Measurements from ENCODE around the gene CCDC74B.
"Not testable (repeated sequence)": the region's sequence is repeated elsewhere in the genome, so short reads cannot be mapped to it uniquely, and the experiment has no call there.

CCDC74B gene

DNA sequence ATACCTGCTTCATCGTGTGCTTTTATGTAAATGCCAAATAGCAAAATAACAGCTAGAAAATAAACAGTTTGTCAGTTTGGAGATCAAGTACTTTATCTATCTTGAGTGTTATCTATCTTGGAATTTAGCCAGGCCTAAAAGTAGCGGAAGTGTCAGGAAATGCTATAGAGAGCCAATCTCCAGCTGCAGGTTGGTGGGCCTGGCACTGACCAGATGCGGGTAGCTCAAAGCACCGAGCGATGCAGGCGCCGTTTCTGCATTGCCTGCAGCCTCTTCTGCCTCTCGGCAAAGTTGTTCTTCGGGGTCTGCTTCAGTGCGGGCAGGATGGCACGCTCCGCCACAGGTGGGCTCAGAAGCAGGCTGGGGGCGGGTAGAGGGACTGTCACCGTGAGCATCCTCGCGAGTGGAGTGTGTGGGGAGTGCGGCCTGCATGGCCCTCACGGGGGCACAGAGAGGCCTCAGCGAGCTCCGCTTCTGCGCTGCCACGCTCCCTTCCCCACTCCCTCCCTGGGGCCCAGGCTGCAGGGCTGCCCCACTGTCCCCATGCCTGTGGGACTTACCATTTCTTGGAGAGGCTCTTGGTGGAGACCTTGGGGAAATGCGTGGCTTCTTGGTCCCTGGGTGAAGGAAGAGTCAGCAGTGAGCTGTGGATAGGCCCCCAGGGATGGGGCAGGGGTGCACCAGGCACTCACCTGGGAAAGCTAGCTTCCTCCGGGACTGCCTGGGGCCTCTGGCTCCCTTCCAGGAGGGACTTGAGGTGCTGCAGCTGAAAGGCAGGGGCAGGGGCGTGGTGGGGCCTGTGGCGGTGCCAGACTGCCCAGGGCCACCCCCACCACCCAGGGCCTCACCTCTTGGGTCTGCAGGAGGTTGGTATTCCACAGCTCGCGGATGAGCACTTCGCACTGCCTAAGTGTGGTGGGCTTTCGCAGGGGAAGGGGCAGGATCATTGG, 5.3 kb downstream of the CCDC74B start:
- not testable (repeated sequence) for H3K4me3 ChIP-seq (ENCODE audit: low read length)

DNA sequence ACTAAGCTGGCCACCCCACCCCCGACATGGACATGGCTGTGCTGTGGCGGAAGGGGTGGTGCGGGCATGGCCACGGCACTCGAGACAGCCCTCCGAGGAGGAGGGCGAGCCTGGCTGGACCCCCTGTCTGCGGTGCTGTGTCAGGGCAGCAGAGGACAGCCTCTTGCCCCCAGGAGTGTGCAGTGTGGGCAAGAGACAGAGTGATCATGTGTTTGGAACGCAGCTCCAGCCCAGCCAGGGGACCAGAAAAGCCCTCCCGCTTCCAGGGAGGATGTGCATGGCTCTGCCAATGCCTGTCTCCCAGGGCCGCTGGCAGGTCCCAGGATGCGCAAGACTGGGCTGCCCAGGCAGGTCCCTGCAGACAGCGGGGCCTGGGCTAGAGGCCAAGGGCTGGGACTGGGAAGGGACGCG, 6.1 kb downstream of the CCDC74B start:
- not testable (repeated sequence) for H3K4me3 ChIP-seq (ENCODE audit: low read length)

DNA sequence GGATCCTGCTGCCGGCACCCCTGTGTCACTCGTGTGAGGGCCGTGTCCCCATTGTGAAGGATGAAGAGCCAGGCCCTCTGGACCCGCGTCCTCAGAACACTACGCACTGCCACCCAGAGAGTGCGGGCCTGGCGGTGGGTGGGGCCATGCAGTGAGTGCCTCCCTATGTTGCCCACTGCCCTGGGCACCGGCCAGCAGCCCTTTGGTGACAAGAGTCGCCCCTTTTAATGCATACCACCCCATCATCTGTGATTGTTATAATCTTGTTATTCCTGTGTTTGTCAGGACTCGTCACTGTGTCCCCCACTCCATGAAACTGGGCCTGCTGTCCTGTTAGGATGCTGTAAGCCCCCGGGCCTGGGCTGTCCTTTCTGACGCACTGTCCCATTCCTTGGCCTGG, 6.6 kb downstream of the CCDC74B start:
- H3K4me3 ChIP-seq (ENCODE audit: low read length) = not testable (repeated sequence)

DNA sequence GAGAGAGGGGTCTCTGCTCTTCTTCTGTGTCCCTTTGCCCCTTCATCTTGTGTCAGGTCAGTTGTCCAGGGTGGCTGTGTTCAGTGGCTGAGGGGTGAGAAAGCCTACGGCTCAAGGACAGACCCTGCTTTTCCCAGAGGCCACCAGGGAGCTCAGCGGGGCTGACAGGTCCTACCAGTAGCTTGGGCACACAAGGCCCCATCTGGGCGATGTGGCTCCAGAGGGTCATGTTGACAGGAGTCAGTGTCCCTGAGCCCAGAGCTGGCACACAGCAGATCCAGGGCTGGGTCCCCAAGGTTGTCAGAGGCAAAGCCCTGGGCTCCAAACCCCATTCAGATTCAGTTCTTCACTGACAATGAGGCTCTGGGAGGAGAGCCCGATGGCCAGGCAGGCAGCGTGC, 7.8 kb downstream of the CCDC74B start:
- H3K4me3 ChIP-seq (ENCODE audit: low read length) = not testable (repeated sequence)

DNA sequence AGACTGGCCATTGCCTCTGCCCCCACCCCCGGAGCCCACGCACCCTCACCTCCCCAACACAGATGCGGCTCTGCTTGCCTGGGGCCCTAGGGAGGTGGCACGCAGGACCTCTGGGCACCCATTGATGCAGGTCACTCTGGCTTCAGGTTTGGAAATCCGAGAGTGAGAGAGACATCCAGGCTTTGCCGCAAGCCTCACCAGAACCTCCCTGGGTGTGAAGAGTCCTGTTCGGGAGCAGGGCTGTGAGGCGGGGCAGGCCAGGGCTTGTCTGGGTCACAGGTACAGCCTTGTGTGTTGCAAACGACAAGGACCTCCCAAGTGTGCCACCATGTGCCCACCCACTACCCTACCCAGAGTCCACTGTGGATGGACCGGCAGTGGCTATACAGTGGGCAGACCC, 8.4 kb downstream of the CCDC74B start:
- not testable (repeated sequence) for H3K4me3 ChIP-seq (ENCODE audit: low read length)

DNA sequence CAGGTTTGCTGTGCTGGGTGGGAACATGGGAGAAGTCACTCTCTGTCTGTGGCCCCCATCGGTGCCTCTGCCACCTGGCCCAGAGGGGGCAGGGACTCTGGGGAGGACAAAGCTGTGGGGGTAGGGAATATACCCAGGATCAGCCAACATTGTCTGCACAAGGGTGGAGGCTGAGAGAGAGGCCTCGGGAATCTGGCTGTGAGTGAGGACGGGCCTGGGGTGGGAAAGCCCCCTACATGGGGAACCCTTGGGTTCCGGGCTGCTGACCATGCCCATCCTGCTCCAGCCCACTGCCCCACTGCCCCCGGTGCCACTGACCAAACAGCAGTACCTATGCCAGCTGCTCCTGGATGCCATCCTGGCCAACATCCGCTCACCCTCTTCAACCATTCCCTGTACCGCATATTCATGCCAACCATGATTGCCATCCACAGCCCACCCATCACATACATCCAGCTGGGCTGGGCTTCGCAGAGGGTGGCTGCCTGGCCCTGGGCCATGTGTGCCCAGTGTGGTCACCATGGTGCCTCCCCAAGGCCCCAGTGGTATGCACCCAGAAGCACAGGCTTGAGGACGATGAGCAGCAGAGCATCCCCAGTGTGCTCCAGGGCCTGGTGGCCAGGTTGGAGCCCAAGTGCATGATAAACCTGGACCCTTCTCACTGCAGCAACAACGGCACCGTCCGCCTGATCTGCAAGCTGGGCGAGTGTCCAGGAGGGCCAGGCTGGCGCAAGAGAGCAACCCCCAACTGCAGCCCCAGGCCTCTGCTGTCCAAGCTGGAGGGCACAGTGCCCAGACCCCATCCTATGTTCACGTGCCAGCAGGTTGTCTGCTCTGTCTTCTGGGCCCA, 9.0 kb downstream of the CCDC74B start:
- H3K4me3 ChIP-seq (ENCODE audit: low read length) = no peak overlapping the region
- no peak for TF ChIP-seq ZNF274 (IDR thresholded peaks at IDR 0.05; ENCODE audit: low read depth, low read length)

DNA sequence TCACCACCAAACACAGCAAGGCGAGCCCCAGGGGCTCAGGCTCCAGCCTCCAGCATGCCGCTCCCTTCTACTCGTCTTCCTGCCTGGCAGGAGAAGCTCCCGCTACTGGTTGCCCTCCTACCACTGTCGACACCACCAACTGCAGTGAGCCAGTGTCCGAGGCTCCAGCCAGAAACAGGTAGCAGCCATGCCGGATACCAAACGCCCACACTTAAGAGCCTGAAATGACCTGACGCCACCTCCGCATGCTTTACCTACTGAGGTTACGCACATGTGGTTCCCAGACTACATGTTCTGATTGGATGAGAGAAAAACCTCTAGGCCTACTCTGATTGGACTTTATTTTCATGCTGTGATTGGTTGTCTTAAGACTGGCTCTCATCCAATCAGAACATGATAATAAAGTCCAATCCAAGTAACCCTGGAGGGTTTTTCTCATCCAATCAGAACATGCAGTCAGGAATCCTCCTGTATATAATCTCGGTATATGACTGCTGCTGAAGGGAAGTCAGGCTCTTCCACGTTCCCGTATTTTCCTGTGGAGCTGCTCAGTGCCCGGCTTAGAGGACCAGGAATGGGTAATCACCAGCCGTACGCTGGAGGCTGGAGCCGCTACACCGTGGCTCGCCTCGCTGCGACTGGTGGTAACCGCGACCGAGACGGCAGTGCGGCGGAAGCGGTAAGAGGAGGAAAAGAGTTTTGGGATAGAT, 15.6 kb downstream of the CCDC74B start, which contains the start of gene POTEF:
Gene POTEF, minus strand, starts transcription at position 103 of the 710 bp plus-strand sequence. CDS start 8,707 bp downstream, outside the sequence.
- H3K4me3 ChIP-seq (ENCODE audit: low read length) = not testable (repeated sequence)

DNA sequence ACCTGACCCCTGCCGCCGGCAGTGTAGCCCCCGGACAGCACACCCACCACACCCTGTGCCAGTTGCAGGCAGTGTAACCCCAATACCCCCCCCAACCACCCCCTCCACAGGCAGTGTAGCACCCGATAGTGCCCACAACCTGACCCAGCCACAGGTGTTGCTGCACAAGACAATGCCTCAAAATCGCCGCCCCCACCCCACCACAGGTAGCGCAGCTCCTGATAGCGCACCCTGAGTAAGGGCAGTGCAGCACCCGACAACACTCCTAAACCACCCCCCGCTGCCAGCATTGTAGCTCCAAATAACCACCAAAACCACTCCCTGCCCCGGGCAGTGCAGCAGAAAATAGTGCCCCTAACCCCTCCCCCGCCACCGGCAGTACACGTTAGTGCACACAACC, 16.4 kb downstream of the CCDC74B start:
- H3K4me3 ChIP-seq (ENCODE audit: low read length) = not testable (repeated sequence)

DNA sequence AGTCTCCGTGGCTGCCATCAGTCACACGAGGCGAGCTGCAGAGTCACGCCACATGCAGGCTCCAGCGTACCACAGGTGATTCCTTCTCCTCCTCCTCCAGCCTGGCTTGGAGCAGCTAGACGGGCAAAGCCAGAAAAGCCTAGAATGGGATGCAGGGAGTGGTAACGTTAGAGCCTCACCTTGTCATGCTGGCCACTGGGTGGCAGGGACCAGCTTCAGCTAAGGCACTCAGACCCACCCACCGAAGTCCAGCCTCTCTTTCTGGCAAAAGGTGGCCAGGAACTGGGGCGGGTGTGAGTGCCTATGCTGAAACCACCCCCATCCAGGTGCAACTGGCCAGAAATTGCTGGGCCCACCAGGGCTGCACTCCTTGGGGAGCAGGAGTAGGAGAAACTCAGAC, 17.2 kb downstream of the CCDC74B start:
- not testable (repeated sequence) for H3K4me3 ChIP-seq (ENCODE audit: low read length)

DNA sequence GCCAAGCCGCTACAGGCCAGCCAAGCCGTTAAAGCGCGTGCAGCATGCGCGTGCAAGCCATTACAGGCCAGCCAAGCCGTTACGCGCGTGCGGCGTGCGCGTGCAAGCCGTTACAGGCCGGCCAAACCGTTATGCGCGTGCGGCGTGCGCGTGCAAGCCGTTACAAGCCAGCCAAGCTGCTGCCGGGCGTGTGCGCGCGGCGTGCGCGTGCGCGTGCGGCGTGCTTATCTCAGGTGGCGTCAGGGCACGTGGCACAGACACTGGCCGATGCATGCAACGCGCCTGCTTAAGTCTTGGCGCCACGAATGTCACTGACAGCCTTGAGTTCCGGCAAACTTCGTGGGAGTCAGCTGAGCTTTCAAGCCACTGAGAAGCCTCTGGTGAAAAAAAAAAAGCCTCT, 24.0 kb downstream of the CCDC74B start:
- not testable (repeated sequence) for H3K4me3 ChIP-seq (ENCODE audit: low read length)

DNA sequence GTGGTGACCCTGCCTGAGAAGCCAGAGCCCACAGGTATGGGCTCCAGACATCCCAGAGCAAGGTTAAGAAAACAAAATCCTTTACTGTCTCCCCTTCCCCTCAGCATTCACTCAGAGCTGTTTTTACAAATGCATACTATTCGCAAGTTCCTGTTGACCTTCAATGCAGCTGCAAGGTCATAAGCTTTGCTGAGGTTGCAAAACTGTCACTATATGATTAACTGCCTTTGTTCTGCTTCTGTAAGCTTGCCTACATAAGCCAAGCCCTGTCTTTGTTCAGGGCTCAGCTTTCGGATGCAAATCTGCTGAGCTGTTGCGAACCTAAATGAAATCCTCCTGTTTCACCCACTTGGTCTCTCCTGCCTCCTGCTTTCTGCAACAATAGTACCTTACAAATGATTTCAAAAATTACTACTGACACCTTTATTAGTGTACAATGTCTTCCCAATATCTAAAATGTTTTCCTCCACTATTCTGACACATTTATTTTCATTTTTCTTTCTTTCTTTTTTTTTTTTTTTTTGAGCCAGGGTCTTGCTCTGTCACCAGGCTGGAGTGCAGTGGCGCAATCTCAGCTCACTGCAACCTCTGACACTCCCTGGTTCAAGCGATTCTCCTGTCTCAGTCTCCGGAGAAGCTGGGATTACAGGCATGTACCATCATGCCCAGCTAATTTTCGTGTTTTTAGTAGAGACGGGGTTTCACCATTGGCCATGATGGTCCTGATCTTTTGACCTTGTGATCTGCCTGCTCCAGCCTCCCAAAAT, 42.1 kb downstream of the CCDC74B start:
- not testable (repeated sequence) for H3K4me3 ChIP-seq (ENCODE audit: low read length)

All from GM08714 (cell line).